ENCODE measurements around the gene SECISBP2.

DNA sequence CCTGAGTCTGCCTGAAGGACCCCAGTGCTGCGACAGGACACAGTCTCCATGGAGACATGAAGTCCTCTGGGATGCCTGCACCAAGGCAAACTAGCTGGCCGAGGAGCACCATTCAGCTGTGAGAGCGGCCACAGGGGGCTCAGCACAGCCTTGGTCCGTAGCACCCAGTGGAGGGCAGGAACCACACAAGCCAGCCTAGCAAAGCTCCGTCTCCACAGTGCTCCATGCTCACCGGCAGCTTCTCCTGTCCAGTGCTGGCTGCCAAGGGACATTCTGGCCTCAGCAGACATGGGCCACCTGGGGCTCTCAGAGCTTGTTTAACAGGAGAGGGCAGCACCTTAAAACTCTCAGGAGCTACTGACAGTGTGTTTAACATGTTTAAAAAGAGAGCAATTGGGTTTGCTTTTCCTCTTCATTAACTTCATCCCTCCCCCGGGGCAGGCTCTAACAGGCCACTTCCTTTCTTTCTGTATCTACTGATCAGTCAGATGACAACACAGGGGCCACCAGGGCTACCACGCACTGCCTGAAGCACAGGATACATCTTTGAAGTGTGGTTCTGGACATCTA lies 57.0 kb downstream of the SECISBP2 start:
- TF ChIP-seq, protein P1, sequence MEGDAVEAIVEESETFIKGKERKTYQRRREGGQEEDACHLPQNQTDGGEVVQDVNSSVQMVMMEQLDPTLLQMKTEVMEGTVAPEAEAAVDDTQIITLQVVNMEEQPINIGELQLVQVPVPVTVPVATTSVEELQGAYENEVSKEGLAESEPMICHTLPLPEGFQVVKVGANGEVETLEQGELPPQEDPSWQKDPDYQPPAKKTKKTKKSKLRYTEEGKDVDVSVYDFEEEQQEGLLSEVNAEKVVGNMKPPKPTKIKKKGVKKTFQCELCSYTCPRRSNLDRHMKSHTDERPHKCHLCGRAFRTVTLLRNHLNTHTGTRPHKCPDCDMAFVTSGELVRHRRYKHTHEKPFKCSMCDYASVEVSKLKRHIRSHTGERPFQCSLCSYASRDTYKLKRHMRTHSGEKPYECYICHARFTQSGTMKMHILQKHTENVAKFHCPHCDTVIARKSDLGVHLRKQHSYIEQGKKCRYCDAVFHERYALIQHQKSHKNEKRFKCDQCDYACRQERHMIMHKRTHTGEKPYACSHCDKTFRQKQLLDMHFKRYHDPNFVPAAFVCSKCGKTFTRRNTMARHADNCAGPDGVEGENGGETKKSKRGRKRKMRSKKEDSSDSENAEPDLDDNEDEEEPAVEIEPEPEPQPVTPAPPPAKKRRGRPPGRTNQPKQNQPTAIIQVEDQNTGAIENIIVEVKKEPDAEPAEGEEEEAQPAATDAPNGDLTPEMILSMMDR (IDR thresholded peaks at IDR 0.05): no peak
- no peak for TF ChIP-seq POLR2A (IDR thresholded peaks at IDR 0.05)

All from body of pancreas (tissue), 4 donors.